Measurements from ENCODE around the gene NPPC.
A peak's percentile ranks its signal among the peaks of the same experiment; 100 is the strongest.

Gene NPPC

GRCh38 chr2:231927566-231927890 is 1.3 kb upstream of the NPPC start (continued):
- TF ChIP-seq GLIS2 (tag by site-specific recombination; IDR thresholded peaks at IDR 0.05), result no peak
- TF ChIP-seq ZNF426 (tag by site-specific recombination; IDR thresholded peaks at IDR 0.05), result no peak
- TF ChIP-seq ZNF629 (tag by site-specific recombination; IDR thresholded peaks at IDR 0.05), result no peak
- TF ChIP-seq HOXA7 (CRISPR knock-in tag; IDR thresholded peaks at IDR 0.05; ENCODE audit: borderline replicate concordance), result no peak
- TF ChIP-seq GLIS1 (tag by site-specific recombination; IDR thresholded peaks at IDR 0.05), result no peak

- Histone ChIP-seq H3K36me3 (ENCODE audit: control insufficient read depth in 2 of 2, insufficient read depth in 1 of 2, low read length in 2 of 2) (peaks cover 0 to 22% of the 10 kb centered on the region in 2 experiments; a peak in 1 of 3 replicates), H3K9me3 (ENCODE audit: control insufficient read depth, insufficient read depth, low read depth, low read length) (no peaks in the 10 kb centered on the region), H3K4me1 (ENCODE audit: control insufficient read depth, insufficient read depth, low read length) (no peaks in the 10 kb centered on the region), H3K4me3 (ENCODE audit: low read depth, low read length) (peak overlapping the region; percentile 61), H3K27ac (ENCODE audit: extremely low read depth, low read depth, low read length) (no peak overlapping the region; the same call in 1 of the 2 replicates)
- TF ChIP-seq ZNF530 (tag by site-specific recombination; IDR thresholded peaks at IDR 0.05; ENCODE audit: low read depth) (no peak), ZNF518A (tag by site-specific recombination; conservative IDR thresholded peaks at IDR 0.05; ENCODE audit: low read depth) (no peak), ZBTB8A (tag by site-specific recombination; IDR thresholded peaks at IDR 0.05) (no peak), ZNF433 (tag by site-specific recombination; IDR thresholded peaks at IDR 0.05; ENCODE audit: low read depth) (no peak), ZNF239 (tag by site-specific recombination; IDR thresholded peaks at IDR 0.05) (no peak)
- CTCF ChIA-PET, result interaction anchor here (0.6 to 8.6 kb wide), 11 partner anchors 8 to 366 kb away, joined by 3 to 85 read pairs (median 4); no protein-coding TSS in a partner anchor
- POLR2A ChIA-PET, result interaction anchor here (0.6 to 0.7 kb wide), 3 partner anchors 8 to 538 kb away, joined by 3 to 4 read pairs (median 3); no protein-coding TSS in a partner anchor
Observed at GRCh38 chr2:231926761-231927565, 767 bp upstream of the NPPC start.

- H3K4me3 ChIP-seq (ENCODE audit: low read depth, low read length), result peak overlapping the region; percentile 61
- ChIA-PET CTCF (interaction anchor here (0.5 to 8.6 kb wide), 43 partner anchors 8 to 1613 kb away, joined by 3 to 85 read pairs (median 4); no protein-coding TSS in a partner anchor), POLR2A (interaction anchor here (1.0 to 1.3 kb wide), 8 partner anchors 8 to 537 kb away, joined by 3 to 6 read pairs (median 4); partner anchors contain the start of gene DIS3L2)
- TF ChIP-seq ZBTB7A (tag by site-specific recombination; IDR thresholded peaks at IDR 0.05; ENCODE audit: low read depth) (0 out of 2 replicates have a peak, but pooled peaks have one; percentile 32), ZNF645 (tag by site-specific recombination; IDR thresholded peaks at IDR 0.05) (0 out of 2 replicates have a peak, but pooled peaks have one; percentile 41), CTCF (tag by site-specific recombination; IDR thresholded peaks at IDR 0.05) (peak; percentile 90), YY1 (tag by site-specific recombination; IDR thresholded peaks at IDR 0.05) (peak; percentile 52; the same call in 1 of the 2 replicates), ZNF704 (tag by site-specific recombination; IDR thresholded peaks at IDR 0.05) (no peak)
Observed at GRCh38 chr2:231925303-231926179, 655 bp downstream of the NPPC start.

More at GRCh38 chr2:231925303-231926179, 655 bp downstream of the NPPC start:
- Histone ChIP-seq H3K27ac (ENCODE audit: extremely low read depth, low read depth, low read length) (peak overlapping the region; percentile 57; the same call in 1 of the 2 replicates), H3K9me3 (ENCODE audit: control insufficient read depth, insufficient read depth, low read depth, low read length) (no peaks in the 10 kb centered on the region), H3K4me1 (ENCODE audit: control insufficient read depth, insufficient read depth, low read length) (no peaks in the 10 kb centered on the region), H3K36me3 (ENCODE audit: control insufficient read depth in 2 of 2, insufficient read depth in 1 of 2, low read length in 2 of 2) (peaks cover 0 to 22% of the 10 kb centered on the region in 2 experiments; a peak in 2 of 3 replicates)

Measured in HEK293 (cell line).